ENCODE measurements around the gene C13orf46. TPM values are rescaled to one million over a fixed set of nuclear protein-coding genes. Genes with fewer than 3 reads are reported as not detected.
A peak's percentile ranks its signal among the peaks of the same experiment; 100 is the strongest.

Gene C13orf46
- total RNA-seq, 1 experiment from 2014 or later: not detected

- no peak for DNase-seq
- Histone ChIP-seq H3K4me3 (ENCODE audit: insufficient read depth, low read depth, low read length) (no peak overlapping the region), H3K27me3 (ENCODE audit: control insufficient read depth, insufficient read depth, low read length) (no peaks in the 10 kb centered on the region), H3K36me3 (replicated peaks; ENCODE audit: control insufficient read depth, insufficient read depth, low read length) (peaks cover 2% of the 10 kb centered on the region)
Measured at GRCh38 chr13:114015111-114015968, 41.5 kb upstream of the C13orf46 start.

GRCh38 chr13:114013952-114014629 is 40.2 kb upstream of the C13orf46 start:
- DNase-seq: no peak
- no peak overlapping the region for H3K4me3 ChIP-seq (ENCODE audit: insufficient read depth, low read depth, low read length)
- peaks cover 3% of the 10 kb centered on the region for H3K36me3 ChIP-seq (replicated peaks; ENCODE audit: control insufficient read depth, insufficient read depth, low read length)
- no peaks in the 10 kb centered on the region for H3K27me3 ChIP-seq (ENCODE audit: control insufficient read depth, insufficient read depth, low read length)

GRCh38 chr13:114013336-114013735 is 39.5 kb upstream of the C13orf46 start:
- Histone ChIP-seq H3K27me3 (ENCODE audit: control insufficient read depth, insufficient read depth, low read length) (no peaks in the 10 kb centered on the region), H3K4me3 (ENCODE audit: insufficient read depth, low read depth, low read length) (no peak overlapping the region), H3K36me3 (replicated peaks; ENCODE audit: control insufficient read depth, insufficient read depth, low read length) (peaks cover 5% of the 10 kb centered on the region)
- no peak for DNase-seq

GRCh38 chr13:114012921-114013320 is 39.0 kb upstream of the C13orf46 start:
- Histone ChIP-seq H3K27me3 (ENCODE audit: control insufficient read depth, insufficient read depth, low read length) (no peaks in the 10 kb centered on the region), H3K36me3 (replicated peaks; ENCODE audit: control insufficient read depth, insufficient read depth, low read length) (peaks cover 5% of the 10 kb centered on the region), H3K4me3 (ENCODE audit: insufficient read depth, low read depth, low read length) (no peak overlapping the region)
- no peak for DNase-seq

GRCh38 chr13:114012141-114012540 is 38.3 kb upstream of the C13orf46 start:
- H3K4me3 ChIP-seq (ENCODE audit: insufficient read depth, low read depth, low read length): no peak overlapping the region
- H3K36me3 ChIP-seq (replicated peaks; ENCODE audit: control insufficient read depth, insufficient read depth, low read length): peaks cover 5% of the 10 kb centered on the region
- no peaks in the 10 kb centered on the region for H3K27me3 ChIP-seq (ENCODE audit: control insufficient read depth, insufficient read depth, low read length)
- no peak for DNase-seq

GRCh38 chr13:114011226-114011625 is 37.4 kb upstream of the C13orf46 start:
- H3K36me3 ChIP-seq (replicated peaks; ENCODE audit: control insufficient read depth, insufficient read depth, low read length): peaks cover 5% of the 10 kb centered on the region
- DNase-seq: no peak
- no peak overlapping the region for H3K4me3 ChIP-seq (ENCODE audit: insufficient read depth, low read depth, low read length)
- H3K27me3 ChIP-seq (ENCODE audit: control insufficient read depth, insufficient read depth, low read length): no peaks in the 10 kb centered on the region

GRCh38 chr13:114010401-114011101 is 36.7 kb upstream of the C13orf46 start:
- peak; percentile 84 for DNase-seq
- Histone ChIP-seq H3K36me3 (replicated peaks; ENCODE audit: control insufficient read depth, insufficient read depth, low read length) (peaks cover 5% of the 10 kb centered on the region), H3K4me3 (ENCODE audit: insufficient read depth, low read depth, low read length) (no peak overlapping the region), H3K27me3 (ENCODE audit: control insufficient read depth, insufficient read depth, low read length) (no peaks in the 10 kb centered on the region)

GRCh38 chr13:114009590-114010400 is 35.9 kb upstream of the C13orf46 start:
- peaks cover 5% of the 10 kb centered on the region for H3K36me3 ChIP-seq (replicated peaks; ENCODE audit: control insufficient read depth, insufficient read depth, low read length)
- no peak overlapping the region for H3K4me3 ChIP-seq (ENCODE audit: insufficient read depth, low read depth, low read length)
- no peak for DNase-seq
- no peaks in the 10 kb centered on the region for H3K27me3 ChIP-seq (ENCODE audit: control insufficient read depth, insufficient read depth, low read length)

- Histone ChIP-seq H3K36me3 (replicated peaks; ENCODE audit: control insufficient read depth, insufficient read depth, low read length) (peaks cover 5% of the 10 kb centered on the region), H3K4me3 (ENCODE audit: insufficient read depth, low read depth, low read length) (no peak overlapping the region), H3K27me3 (ENCODE audit: control insufficient read depth, insufficient read depth, low read length) (no peaks in the 10 kb centered on the region)
- DNase-seq: no peak
Measured at GRCh38 chr13:114008964-114009589, 35.2 kb upstream of the C13orf46 start.

- Histone ChIP-seq H3K4me3 (ENCODE audit: insufficient read depth, low read depth, low read length) (no peak overlapping the region), H3K36me3 (replicated peaks; ENCODE audit: control insufficient read depth, insufficient read depth, low read length) (peaks cover 5% of the 10 kb centered on the region), H3K27me3 (ENCODE audit: control insufficient read depth, insufficient read depth, low read length) (no peaks in the 10 kb centered on the region)
- DNase-seq: no peak
Measured at GRCh38 chr13:114007566-114007965, 33.7 kb upstream of the C13orf46 start.

GRCh38 chr13:114005206-114005724 is 31.4 kb upstream of the C13orf46 start:
- Histone ChIP-seq H3K27me3 (ENCODE audit: control insufficient read depth, insufficient read depth, low read length) (no peaks in the 10 kb centered on the region), H3K36me3 (replicated peaks; ENCODE audit: control insufficient read depth, insufficient read depth, low read length) (peaks cover 2% of the 10 kb centered on the region; the same call in 1 of the 2 replicates), H3K4me3 (ENCODE audit: insufficient read depth, low read depth, low read length) (no peak overlapping the region)
- no peak for DNase-seq

- H3K36me3 ChIP-seq (replicated peaks; ENCODE audit: control insufficient read depth, insufficient read depth, low read length): peaks cover 2% of the 10 kb centered on the region; the same call in 1 of the 2 replicates
- no peaks in the 10 kb centered on the region for H3K27me3 ChIP-seq (ENCODE audit: control insufficient read depth, insufficient read depth, low read length)
- no peak overlapping the region for H3K4me3 ChIP-seq (ENCODE audit: insufficient read depth, low read depth, low read length)
- no peak for DNase-seq
Measured at GRCh38 chr13:114004420-114005205, 30.7 kb upstream of the C13orf46 start.

GRCh38 chr13:114002771-114003321 is 29.0 kb upstream of the C13orf46 start:
- Histone ChIP-seq H3K36me3 (replicated peaks; ENCODE audit: control insufficient read depth, insufficient read depth, low read length) (no peaks in the 10 kb centered on the region; the same call in 1 of the 2 replicates), H3K27me3 (ENCODE audit: control insufficient read depth, insufficient read depth, low read length) (no peaks in the 10 kb centered on the region), H3K4me3 (ENCODE audit: insufficient read depth, low read depth, low read length) (no peak overlapping the region)
- DNase-seq: no peak

Measured in H7 (cell line).